A549 treated with AZD9567 at 1 μM for 4 hours (cell line): ENCODE data around the gene FGD4. TPM values are rescaled to one million over a fixed set of nuclear protein-coding genes. Genes with fewer than 3 reads are reported as not detected.

ENCODE experiments used
- total RNA-seq: library from RNA; stranded (reverse); fragments of 200-300 nt; extraction: Qiagen RNA extraction; gene quantifications from 5 replicates; pipeline ENCODE4 v1.2.3, GENCODE V29; 2022; ENCODE audit not compliant: insufficient read depth

Gene FGD4
- 9.5 to 15.9 TPM (median 13.1 TPM) in 5 replicates for total RNA-seq

GRCh38 chr12:32399370-32400113, at the start of gene FGD4:
Gene FGD4 (plus strand): TSS chr12:32399558.

GRCh38 chr12:32679091-32679919, 279.9 kb downstream of the FGD4 start, which contains the start of gene DNM1L:
Gene DNM1L (plus strand): TSS chr12:32679301. CDS start chr12:32679364, 63 bp downstream.

